ENCODE results near the gene CPM.

CPM gene

GRCh38 chr12:68954811-68955210 lies 21.8 kb upstream of the CPM start:
- no peak for DNase-seq

DNA sequence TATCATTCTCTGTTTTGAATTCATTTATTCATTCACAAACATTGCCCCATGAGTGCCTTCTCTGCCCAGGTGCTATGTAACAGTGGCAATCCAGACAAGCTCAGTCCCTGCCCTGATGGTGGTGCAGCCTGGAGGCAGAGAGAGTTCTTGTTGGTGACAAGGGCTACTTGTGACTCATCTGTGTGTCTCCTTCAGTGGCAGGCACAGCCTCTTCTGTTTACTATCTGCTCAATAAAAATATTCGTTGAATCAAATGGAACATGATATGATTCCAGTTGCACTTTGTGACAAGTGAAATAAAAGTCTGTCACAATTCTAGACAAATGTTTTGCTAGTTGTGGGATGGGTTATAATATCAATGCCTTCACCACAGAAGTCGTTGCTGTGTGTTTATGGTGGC lies 20.6 kb upstream of the CPM start:
- no peak for DNase-seq

GRCh38 chr12:68951652-68952051 lies 18.7 kb upstream of the CPM start:
- DNase-seq = no peak

DNA sequence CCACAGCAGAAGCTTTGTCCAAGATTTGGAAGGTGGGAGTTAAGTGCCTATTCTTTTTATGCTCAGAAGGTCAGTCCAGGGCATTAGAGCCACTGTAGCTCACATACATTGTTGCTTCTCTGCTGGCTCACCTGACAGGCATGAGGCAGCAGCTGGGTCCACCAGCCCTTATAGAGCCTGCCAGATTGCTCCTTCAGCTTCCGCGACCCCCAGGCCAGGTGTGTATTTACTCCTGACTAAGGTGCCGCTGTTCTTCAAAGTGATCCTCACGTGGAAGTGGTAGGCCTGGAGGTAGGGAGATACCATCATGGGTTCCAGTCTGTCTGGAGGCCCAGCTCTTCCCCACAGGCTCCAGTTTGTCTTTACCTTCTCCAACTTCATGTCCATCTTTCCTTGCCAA lies 17.5 kb upstream of the CPM start:
- DNase-seq = no peak

DNA sequence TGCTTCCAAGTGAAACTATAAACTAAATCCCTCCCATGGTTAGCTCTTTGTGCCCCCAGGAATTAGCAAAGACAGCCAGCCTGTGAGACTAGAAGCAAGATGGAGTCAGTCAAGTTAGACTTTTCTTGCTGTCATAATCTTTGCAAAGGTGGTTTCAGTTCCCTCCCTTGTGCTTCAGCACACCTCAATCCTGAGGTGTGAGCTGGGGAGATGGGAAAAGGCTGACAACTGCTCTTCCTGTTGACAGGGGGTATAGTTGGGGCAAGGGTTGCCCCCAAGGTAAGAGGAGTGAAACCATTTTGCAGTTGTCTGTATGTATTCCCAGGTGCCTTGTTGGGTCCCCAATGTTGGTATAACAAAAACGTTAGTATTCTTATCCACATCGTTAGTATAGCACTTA lies 12.3 kb upstream of the CPM start:
- no peak for DNase-seq

- no peak for DNase-seq
Measured at GRCh38 chr12:68944296-68945076, 11.5 kb upstream of the CPM start.

DNA sequence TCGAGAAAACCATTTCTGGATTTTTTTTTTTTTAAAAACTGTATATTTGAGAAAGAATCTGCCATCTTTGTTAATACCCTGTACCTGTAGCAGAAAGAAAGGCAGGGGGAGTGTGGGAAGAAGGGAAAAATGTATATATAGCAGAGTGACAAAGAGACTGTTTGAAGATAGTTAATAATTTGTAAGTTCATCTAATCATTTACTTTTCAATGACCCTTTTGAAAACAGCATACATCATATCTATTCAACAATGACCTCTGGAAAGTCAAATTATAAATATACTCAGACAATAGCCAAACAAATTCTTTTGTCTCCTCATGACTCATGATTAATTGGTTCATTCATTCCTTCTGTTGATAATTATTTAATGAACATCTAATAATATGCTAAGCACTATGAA lies 10.9 kb upstream of the CPM start:
- DNase-seq = no peak

DNA sequence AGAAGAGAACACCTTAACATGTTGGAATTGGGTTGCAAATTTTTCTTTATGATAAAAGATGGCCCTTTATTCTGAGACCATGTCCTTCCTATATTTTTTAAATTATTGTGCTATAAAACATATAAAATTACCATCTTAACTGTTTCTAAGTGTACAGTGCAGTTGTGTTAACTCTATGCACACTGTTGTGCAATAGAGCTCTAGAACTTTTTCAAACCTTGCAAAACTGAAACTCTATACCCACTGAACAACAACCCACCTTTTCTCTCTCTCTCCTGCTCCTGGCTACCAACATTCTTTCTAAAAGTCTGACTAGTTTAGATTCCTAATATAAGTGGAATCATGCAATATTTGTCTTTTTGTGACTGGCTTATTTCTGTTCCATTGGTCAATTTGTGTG lies 7.8 kb upstream of the CPM start:
- DNase-seq = no peak

DNA sequence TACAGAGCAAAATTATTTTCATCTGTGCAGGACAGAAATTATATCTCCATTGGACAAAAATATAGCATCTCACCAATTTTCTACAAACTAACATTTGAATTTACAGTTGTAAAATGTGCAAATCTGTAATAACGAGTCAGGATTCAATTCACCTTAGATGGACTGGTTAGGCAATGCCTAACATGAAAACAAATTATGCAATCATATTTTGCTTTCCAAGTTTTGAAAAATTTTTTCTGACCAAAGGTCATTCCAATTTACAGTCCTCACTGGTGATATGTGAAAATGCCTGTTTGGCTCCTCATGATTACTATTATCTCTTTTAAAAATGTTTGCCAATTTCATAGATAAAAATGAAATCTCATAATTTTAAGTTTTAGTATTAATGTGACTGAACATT lies 6.5 kb upstream of the CPM start:
- DNase-seq = no peak

DNA sequence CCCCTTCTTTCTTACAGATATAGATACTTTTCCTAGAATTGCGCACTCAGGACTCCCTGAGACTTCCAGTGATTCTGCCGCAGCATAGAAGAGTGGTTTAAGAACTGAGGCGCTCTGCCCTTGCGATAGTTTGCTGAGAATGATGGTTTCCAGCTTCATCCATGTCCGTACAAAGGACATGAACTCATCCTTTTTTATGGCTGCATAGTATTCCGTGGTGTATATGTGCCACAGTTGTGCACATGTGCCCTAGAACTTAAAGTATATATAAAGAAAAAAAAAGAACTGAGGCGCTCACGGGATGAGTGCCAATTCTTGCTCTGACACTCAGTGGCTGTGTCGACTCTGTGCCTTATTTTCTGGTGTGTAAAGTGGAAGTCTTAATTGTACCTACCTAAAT lies 1.4 kb upstream of the CPM start:
- no peak for DNase-seq

GRCh38 chr12:68932128-68932960 lies 627 bp downstream of the CPM start:
- no peak for DNase-seq

GRCh38 chr12:68930178-68930577 lies 2.8 kb downstream of the CPM start:
- DNase-seq = no peak

- DNase-seq = no peak
Measured at GRCh38 chr12:68924546-68924945, 8.4 kb downstream of the CPM start.

- DNase-seq = no peak
Measured at GRCh38 chr12:68919581-68920239, 13.3 kb downstream of the CPM start.

DNA sequence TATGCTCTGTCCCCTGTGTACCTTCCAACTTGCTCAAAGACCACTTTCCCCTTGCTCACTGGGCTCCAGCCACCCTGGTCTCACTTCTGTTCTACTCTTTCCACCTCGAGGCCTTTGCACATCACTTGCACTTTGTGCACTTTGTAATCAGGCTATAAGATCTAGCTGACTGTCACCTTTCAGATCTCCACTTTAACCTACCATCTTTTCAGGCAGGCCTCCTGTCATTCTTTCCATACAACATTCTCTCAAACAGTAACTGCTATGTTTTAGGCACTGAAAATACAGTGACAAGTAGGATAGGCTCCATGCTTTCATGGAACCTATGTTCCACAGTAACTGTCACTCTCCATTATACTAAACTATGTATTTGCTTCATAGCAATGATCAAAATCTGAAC lies 14.0 kb downstream of the CPM start:
- no peak for DNase-seq

- DNase-seq = no peak
Measured at GRCh38 chr12:68915055-68915454, 17.9 kb downstream of the CPM start.

GRCh38 chr12:68913682-68914081 lies 19.3 kb downstream of the CPM start:
- DNase-seq = no peak

GRCh38 chr12:68912916-68913315 lies 20.1 kb downstream of the CPM start:
- DNase-seq = no peak

- no peak for DNase-seq
Measured at GRCh38 chr12:68911197-68911718, 21.7 kb downstream of the CPM start.

- no peak for DNase-seq
Measured at GRCh38 chr12:68910128-68910527, 22.8 kb downstream of the CPM start.

GRCh38 chr12:68908076-68908475 lies 24.9 kb downstream of the CPM start:
- DNase-seq = no peak

- no peak for DNase-seq
Measured at GRCh38 chr12:68905733-68906132, 27.2 kb downstream of the CPM start.

GRCh38 chr12:68904351-68904962 lies 28.5 kb downstream of the CPM start:
- DNase-seq = no peak

Data from CD4-positive, alpha-beta T cell treated with Interleukin-21 for 1 hour (primary cell).